Effector memory CD4-positive, alpha-beta T cell (primary cell): ENCODE measurements around the gene ORC4.

ENCODE experiments used
- DNase-seq, 3 donors: peaks; one replicate each; pipeline ENCODE4 v3.0.0-alpha.2; 2020
- H3K27ac ChIP-seq: 2 replicates; pipeline ENCODE4 v1.7.0; 2013; ENCODE audit warnings: mild to moderate bottlenecking, low read length, moderate library complexity; ENCODE audit not compliant: insufficient read depth, poor library complexity, severe bottlenecking
- H3K27me3 ChIP-seq: replicated peaks from 2 replicates; pipeline ENCODE4 v1.7.0; 2013; ENCODE audit warnings: mild to moderate bottlenecking, low read length; ENCODE audit not compliant: insufficient read depth, control insufficient read depth, poor library complexity, severe bottlenecking
- H3K36me3 ChIP-seq: 2 replicates; pipeline ENCODE4 v1.7.0; 2013; ENCODE audit warnings: mild to moderate bottlenecking, low read length, moderate library complexity; ENCODE audit not compliant: control insufficient read depth, insufficient read depth
- H3K4me1 ChIP-seq: 2 replicates; pipeline ENCODE4 v1.7.0; 2013; ENCODE audit warnings: low read length, mild to moderate bottlenecking; ENCODE audit not compliant: control insufficient read depth, insufficient read depth, poor library complexity, severe bottlenecking
- H3K4me3 ChIP-seq: 2 replicates; pipeline ENCODE4 v1.7.0; 2013; ENCODE audit warnings: low read length, low read depth, mild to moderate bottlenecking; ENCODE audit not compliant: insufficient read depth, poor library complexity, severe bottlenecking
- H3K9me3 ChIP-seq: 2 replicates; pipeline ENCODE4 v1.7.0; 2013; ENCODE audit warnings: mild to moderate bottlenecking, low read length, moderate library complexity; ENCODE audit not compliant: control insufficient read depth

ORC4 gene

DNA sequence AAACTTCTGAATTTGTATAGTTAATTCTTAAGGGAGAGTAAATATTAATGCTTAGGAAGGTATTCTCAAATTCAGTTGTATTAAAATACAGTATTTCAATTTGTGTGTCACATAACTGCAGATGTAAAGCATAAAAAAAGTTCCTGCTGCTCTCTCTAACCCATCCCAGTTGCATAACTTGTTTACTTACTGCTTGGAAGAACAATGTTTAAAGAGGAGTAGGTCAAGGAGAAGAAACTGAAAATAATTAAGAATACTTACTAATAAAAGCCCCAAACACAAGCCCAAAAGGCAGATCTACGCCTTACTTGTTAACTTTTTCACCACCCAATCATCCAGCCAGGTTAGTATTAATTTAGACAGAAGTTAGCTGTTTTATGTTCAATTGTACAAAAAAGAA is 81.2 kb downstream of the ORC4 start:
- peaks cover 19% of the 10 kb centered on the region for H3K36me3 ChIP-seq
- no peaks in the 10 kb centered on the region for H3K4me1 ChIP-seq
- H3K4me3 ChIP-seq: no peak overlapping the region
- H3K27ac ChIP-seq: no peak overlapping the region
- DNase-seq: no peak
- H3K9me3 ChIP-seq: no peaks in the 10 kb centered on the region
- no peaks in the 10 kb centered on the region for H3K27me3 ChIP-seq

DNA sequence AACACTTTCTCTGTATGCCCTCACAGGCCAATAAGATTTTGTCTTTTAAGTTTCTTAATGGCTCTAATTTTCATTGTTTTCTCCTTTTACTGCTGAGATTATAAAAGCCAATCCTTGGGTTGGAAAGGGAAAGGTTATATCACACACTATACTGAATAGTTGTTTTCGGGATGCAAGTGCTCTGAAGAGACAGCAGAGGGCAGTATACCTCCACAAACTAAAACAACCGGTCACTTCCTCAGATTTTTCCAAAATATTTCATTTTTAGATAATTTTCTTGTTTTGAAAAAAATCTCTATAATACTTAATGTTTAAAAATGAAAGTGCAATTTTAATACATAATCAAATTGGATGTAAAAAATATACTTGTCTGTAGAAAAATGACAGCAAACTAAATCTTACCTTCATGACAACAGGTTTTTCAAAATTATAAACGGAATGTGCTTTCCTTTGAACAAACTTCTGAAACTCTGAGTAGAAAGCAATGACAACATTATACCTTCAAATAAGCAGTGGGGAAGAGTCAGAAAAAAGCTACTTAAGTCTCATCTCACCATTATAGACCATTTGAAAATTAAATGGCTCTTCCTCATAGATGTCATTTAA is 82.7 kb downstream of the ORC4 start:
- Histone ChIP-seq H3K36me3 (peaks cover 20% of the 10 kb centered on the region), H3K27me3 (no peaks in the 10 kb centered on the region), H3K4me3 (no peak overlapping the region), H3K9me3 (no peaks in the 10 kb centered on the region), H3K27ac (no peak overlapping the region), H3K4me1 (no peaks in the 10 kb centered on the region)
- no peak for DNase-seq

DNA sequence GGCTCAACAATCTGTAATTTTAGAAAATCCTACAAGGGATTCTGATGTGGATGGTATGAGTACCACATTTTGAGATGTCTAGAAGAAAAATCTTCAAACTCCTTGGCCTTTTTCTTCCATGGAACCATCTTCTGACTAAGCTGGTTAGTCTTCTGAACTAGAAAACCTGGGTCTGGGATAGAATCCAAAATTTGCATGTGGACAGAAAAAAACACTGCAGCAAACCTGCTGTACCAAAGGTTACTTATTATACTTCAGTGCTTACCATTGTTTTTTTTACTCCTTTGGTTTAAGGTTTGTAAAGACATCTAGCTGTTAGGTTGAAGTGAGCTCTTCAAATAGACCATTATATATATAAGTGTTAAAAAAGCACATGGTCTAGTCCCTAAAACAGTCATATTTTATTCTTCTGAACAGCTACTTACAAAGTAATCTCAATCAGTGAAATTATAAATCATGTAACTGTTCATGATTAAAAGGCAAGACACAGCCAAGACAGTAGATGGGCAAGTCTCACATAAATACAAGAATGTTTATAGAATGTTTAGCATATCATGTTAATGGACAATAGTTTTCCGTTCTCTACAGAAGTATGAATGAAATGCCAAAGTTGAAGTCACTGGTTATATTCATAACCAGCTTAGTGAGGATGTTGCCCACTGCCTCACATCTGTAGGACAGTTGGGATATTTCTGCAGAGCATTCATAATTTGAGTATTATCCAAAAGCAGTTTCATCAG is 85.5 kb downstream of the ORC4 start:
- no peak overlapping the region for H3K27ac ChIP-seq
- H3K36me3 ChIP-seq: peaks cover 20% of the 10 kb centered on the region
- H3K9me3 ChIP-seq: no peaks in the 10 kb centered on the region
- no peak for DNase-seq
- H3K4me3 ChIP-seq: no peak overlapping the region
- H3K4me1 ChIP-seq: no peaks in the 10 kb centered on the region
- H3K27me3 ChIP-seq: no peaks in the 10 kb centered on the region

DNA sequence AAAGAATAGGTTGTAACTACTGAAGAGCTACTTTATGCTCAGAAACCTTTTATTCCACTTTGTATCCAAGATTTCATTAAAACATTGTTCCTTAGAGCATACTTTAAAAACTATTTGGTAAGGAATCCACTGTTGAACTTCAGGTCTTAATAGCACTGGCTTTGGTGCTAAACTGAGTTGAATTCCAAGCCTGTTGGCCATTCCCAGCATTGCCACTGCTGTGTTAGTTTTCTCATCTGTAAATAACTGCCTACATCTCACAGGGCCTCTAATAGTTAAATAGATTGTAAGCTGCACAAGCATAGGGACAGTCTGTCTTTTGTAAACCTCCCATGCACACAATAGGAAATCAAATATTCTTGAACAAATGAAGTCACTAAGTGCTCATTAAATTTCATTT is 86.6 kb downstream of the ORC4 start:
- H3K4me3 ChIP-seq: no peak overlapping the region
- no peaks in the 10 kb centered on the region for H3K4me1 ChIP-seq
- H3K27me3 ChIP-seq: no peaks in the 10 kb centered on the region
- H3K27ac ChIP-seq: no peak overlapping the region
- no peaks in the 10 kb centered on the region for H3K9me3 ChIP-seq
- DNase-seq: no peak
- peaks cover 21% of the 10 kb centered on the region for H3K36me3 ChIP-seq

DNA sequence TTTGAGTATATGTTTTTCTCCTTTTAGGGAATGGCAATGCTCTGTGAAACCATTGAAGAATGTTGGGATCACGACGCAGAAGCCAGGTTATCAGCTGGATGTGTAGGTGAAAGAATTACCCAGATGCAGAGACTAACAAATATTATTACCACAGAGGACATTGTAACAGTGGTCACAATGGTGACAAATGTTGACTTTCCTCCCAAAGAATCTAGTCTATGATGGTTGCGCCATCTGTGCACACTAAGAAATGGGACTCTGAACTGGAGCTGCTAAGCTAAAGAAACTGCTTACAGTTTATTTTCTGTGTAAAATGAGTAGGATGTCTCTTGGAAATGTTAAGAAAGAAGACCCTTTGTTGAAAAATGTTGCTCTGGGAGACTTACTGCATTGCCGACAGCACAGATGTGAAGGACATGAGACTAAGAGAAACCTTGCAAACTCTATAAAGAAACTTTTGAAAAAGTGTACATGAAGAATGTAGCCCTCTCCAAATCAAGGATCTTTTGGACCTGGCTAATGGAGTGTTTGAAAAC is 93.4 kb downstream of the ORC4 start:
- Histone ChIP-seq H3K36me3 (peaks cover 16% of the 10 kb centered on the region), H3K27ac (no peak overlapping the region)

DNA sequence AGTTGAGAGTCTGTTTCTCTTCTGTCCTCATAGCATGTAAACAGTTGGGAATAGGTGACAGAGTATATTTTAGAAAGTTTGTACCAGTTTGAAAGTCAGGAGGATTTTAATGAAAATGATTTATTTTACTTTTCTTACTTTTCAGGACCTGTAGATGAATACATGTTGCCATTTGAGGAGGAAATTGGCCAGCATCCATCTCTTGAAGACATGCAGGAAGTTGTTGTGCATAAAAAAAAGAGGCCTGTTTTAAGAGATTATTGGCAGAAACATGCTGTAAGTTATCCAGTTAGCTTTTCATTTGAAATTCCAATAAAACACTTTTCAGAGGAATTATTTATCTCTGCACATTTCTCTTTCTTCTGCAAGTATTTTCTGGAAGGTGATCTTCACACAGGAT is 94.7 kb downstream of the ORC4 start:
- H3K36me3 ChIP-seq: peaks cover 16% of the 10 kb centered on the region
- H3K27ac ChIP-seq: no peak overlapping the region
- no peak for DNase-seq
- H3K4me1 ChIP-seq: no peaks in the 10 kb centered on the region
- no peaks in the 10 kb centered on the region for H3K27me3 ChIP-seq
- no peaks in the 10 kb centered on the region for H3K9me3 ChIP-seq
- H3K4me3 ChIP-seq: no peak overlapping the region

More for the DNA sequence above, 93.4 kb downstream of the ORC4 start:
- Histone ChIP-seq H3K4me3 (no peak overlapping the region), H3K27me3 (no peaks in the 10 kb centered on the region), H3K9me3 (no peaks in the 10 kb centered on the region), H3K4me1 (no peaks in the 10 kb centered on the region)
- DNase-seq: no peak

DNA sequence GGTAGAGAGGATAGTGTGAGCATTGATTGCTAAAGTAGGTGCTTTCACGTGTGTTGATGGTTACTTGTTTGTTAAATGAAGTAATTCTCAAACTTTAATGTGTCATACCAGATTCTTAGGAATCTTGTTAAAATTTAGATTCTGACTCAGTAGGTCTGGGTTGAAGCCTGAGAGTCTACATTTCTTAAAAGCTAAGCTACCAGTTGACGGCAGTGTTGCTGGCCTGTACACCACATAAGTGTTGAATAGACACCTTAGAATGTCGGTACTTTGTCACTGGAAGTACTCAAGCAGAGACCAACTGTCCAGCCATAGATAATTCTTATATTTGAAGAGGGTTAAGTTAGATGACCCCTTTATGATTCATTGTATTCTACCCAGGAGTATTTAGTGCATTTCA is 95.9 kb downstream of the ORC4 start:
- Histone ChIP-seq H3K4me1 (no peaks in the 10 kb centered on the region), H3K4me3 (no peak overlapping the region), H3K9me3 (no peaks in the 10 kb centered on the region), H3K27me3 (no peaks in the 10 kb centered on the region), H3K27ac (no peak overlapping the region), H3K36me3 (peaks cover 16% of the 10 kb centered on the region)
- DNase-seq: no peak

DNA sequence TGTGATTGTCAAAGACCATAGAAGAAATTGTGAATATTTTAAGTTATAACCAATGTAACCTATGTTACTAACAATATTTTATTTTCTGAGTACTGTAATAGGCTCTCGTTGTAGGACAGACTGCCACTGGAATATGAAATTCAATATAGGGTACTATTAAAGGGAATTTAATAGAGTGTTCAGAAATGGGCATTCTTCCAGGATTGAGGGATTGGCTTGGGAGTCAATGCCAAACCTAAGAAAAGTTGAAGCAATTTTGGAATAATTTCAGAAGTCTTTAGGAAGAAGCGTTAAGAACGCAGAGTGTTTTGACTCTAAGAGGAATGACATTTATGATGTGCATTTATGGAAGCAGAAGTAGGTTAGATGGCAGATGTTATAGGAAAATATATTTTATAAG is 96.7 kb downstream of the ORC4 start:
- no peak for DNase-seq
- H3K27ac ChIP-seq: no peak overlapping the region
- H3K4me3 ChIP-seq: no peak overlapping the region
- H3K4me1 ChIP-seq: no peaks in the 10 kb centered on the region
- H3K9me3 ChIP-seq: no peaks in the 10 kb centered on the region
- H3K36me3 ChIP-seq: peaks cover 15% of the 10 kb centered on the region
- H3K27me3 ChIP-seq: no peaks in the 10 kb centered on the region

DNA sequence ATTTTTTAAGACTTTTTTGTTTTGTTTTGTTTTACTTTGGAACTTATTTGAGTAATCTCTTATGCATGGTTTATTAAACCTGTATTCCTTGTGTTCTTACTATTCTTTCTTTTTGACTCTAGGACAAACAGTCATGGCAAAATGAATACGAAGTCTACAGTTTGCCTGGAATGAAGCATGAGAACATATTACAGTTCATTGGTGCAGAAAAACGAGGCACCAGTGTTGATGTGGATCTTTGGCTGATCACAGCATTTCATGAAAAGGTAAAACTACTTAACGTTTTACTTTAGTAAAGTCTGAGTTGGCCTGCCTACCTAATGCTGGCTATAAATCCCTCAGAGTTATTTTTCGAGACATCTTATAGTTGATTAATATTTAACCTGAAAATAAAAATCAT is 103.4 kb downstream of the ORC4 start:
- no peak for DNase-seq
- Histone ChIP-seq H3K36me3 (no peaks in the 10 kb centered on the region), H3K4me3 (no peak overlapping the region), H3K9me3 (no peaks in the 10 kb centered on the region), H3K27me3 (no peaks in the 10 kb centered on the region), H3K4me1 (no peaks in the 10 kb centered on the region), H3K27ac (no peak overlapping the region)

DNA sequence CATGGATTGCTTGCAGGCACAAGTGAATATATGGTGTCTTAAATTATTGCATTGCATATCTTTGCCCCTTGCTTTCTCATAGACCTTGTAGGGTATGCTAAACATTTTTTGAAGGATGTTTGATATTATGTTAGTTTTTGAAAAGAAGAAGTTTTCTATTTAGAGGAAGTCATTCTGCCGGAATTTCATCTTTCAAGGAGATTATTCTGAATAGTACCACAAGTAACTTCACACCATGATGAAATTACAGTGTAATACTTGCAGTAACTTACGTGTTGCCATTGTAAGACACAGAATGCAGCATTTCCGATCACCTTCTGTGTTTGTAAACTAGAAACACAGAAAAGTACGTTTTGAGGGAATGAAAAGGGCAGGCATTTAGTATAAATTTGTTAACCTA is 103.8 kb downstream of the ORC4 start:
- Histone ChIP-seq H3K36me3 (no peaks in the 10 kb centered on the region), H3K27me3 (no peaks in the 10 kb centered on the region), H3K27ac (no peak overlapping the region), H3K4me1 (no peaks in the 10 kb centered on the region), H3K4me3 (no peak overlapping the region), H3K9me3 (no peaks in the 10 kb centered on the region)
- no peak for DNase-seq
